ENCODE results near the gene IQCE. TPM values are rescaled to one million over a fixed set of nuclear protein-coding genes. Genes with fewer than 3 reads are reported as not detected.

The IQCE gene
- total and polyA plus RNA-seq, 2 donors (not counting 1 experiment from before 2014, with no cell fraction given), result 5.3 to 8.3 TPM

DNA sequence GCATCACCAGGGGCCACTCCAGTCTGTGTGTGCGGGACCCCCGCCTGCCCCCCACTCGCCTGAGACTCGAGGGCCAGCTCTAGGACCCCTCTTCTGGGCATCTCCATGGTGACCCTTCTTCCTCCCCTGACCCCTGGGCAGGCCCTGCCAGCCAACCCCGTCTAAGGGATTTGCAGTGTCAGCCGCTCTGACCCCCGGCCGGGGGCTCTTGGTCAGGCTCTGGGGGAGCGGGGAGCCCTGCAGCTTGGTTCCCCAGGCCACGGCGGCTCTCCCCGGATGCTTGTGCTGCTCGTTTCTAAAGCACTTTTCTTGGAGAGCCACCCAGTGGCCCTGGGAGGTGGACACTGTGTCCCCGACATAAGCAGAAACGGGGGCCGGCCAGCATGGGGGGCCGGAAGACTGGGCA, 78.3 kb downstream of the IQCE start:
- H3K9ac ChIP-seq (ENCODE audit: insufficient read depth, low read length), result peak overlapping the region; percentile 7
- H3K4me2 ChIP-seq (ENCODE audit: extremely low read depth, insufficient read depth, low read length), result no peak overlapping the region
- no peak overlapping the region for H3K4me3 ChIP-seq (replicated peaks in 1 of 4; ENCODE audit: control extremely low read depth in 1 of 4, insufficient read depth in 1 of 4, low read depth in 3 of 4, low read length in 4 of 4)
- H3K4me1 ChIP-seq (ENCODE audit: control insufficient read depth, extremely low read depth, insufficient read depth, low read length), result peaks cover 65% of the 10 kb centered on the region
- DNase-seq (ENCODE audit: low read depth in 2 of 2), result no peak
- H3K9me3 ChIP-seq (ENCODE audit: control insufficient read depth, insufficient read depth, low read depth, low read length), result no peaks in the 10 kb centered on the region
- peaks cover 14% of the 10 kb centered on the region for H3K36me3 ChIP-seq (ENCODE audit: control insufficient read depth, insufficient read depth, low read length)
- no peaks in the 10 kb centered on the region for H3K27me3 ChIP-seq (ENCODE audit: control insufficient read depth, insufficient read depth, low read length)
- TF ChIP-seq EZH2 (IDR thresholded peaks at IDR 0.05; ENCODE audit: low read length, missing control alignments) (no peak), CTCF (conservative IDR thresholded peaks at IDR 0.05 in 1 of 2, IDR thresholded peaks at IDR 0.05 in 1 of 2; ENCODE audit: low read depth in 1 of 2, low read length in 2 of 2) (no peak)
- H3K79me2 ChIP-seq (ENCODE audit: control insufficient read depth, insufficient read depth, low read length), result peaks cover 85% of the 10 kb centered on the region
- no peak overlapping the region for H2AFZ ChIP-seq (ENCODE audit: low read length)
- H3K27ac ChIP-seq (ENCODE audit: insufficient read depth, low read length), result no peak overlapping the region
- no peaks in the 10 kb centered on the region for H4K20me1 ChIP-seq (ENCODE audit: control insufficient read depth, extremely low read depth, insufficient read depth, low read length)

DNA sequence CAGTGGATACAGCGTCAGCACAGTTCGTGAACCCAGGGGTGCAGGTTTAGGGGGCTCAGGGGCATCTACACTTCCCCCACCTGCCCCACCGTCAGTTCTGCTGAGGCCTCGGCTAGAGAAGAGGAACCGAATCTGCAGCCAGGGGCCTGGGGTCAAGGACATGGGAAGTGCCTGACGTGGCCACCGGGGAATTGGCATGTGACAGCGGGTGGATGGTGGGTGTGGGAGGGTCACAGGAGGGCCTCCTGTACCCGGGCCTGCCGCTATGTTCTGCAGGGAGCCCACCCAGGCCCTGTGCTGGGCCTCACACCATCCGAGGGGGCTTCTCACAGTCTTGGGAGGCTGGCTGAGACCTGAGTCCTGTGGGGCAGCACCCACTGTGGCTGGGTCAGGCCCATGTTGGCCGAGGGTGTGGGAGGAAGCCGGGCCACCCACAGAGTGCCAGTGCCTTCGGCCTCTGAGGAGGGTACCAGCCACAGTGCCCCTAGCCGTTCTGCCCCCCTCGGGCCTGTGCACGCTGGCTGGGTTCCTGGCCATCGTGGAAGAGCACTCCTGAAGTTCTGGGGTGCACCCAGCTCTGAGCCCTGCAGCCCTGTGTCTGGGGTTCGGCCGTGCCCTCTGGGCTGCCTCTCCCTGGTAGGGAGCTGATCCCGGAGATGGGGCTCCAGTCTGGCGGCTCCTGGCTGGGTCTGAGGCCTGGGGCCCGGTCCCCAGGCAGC, 78.9 kb downstream of the IQCE start:
- peak overlapping the region; percentile 51 for H3K9ac ChIP-seq (ENCODE audit: insufficient read depth, low read length)
- H4K20me1 ChIP-seq (ENCODE audit: control insufficient read depth, extremely low read depth, insufficient read depth, low read length), result no peaks in the 10 kb centered on the region
- H3K27me3 ChIP-seq (ENCODE audit: control insufficient read depth, insufficient read depth, low read length), result no peaks in the 10 kb centered on the region

More for the DNA sequence above, 78.9 kb downstream of the IQCE start:
- Histone ChIP-seq H2AFZ (ENCODE audit: low read length) (no peak overlapping the region), H3K9me3 (ENCODE audit: control insufficient read depth, insufficient read depth, low read depth, low read length) (no peaks in the 10 kb centered on the region), H3K4me2 (ENCODE audit: extremely low read depth, insufficient read depth, low read length) (peak overlapping the region; percentile 83), H3K36me3 (ENCODE audit: control insufficient read depth, insufficient read depth, low read length) (peaks cover 14% of the 10 kb centered on the region), H3K79me2 (ENCODE audit: control insufficient read depth, insufficient read depth, low read length) (peaks cover 79% of the 10 kb centered on the region), H3K4me1 (ENCODE audit: control insufficient read depth, extremely low read depth, insufficient read depth, low read length) (peaks cover 65% of the 10 kb centered on the region), H3K27ac (ENCODE audit: insufficient read depth, low read length) (peak overlapping the region; percentile 93), H3K4me3 (replicated peaks in 1 of 4; ENCODE audit: control extremely low read depth in 1 of 4, insufficient read depth in 1 of 4, low read depth in 3 of 4, low read length in 4 of 4) (no peak overlapping the region)
- no peak for TF ChIP-seq EZH2 (IDR thresholded peaks at IDR 0.05; ENCODE audit: low read length, missing control alignments)
- TF ChIP-seq CTCF (conservative IDR thresholded peaks at IDR 0.05 in 1 of 2, IDR thresholded peaks at IDR 0.05 in 1 of 2; ENCODE audit: low read depth in 1 of 2, low read length in 2 of 2), result no peak
- DNase-seq (ENCODE audit: low read depth in 2 of 2), result no peak
